K562 (cell line): ENCODE results near the gene KCNAB1. TPM values are rescaled to one million over a fixed set of nuclear protein-coding genes. Genes with fewer than 3 reads are reported as not detected.
A peak's percentile ranks its signal among the peaks of the same experiment; 100 is the strongest.

Experiments
- CHD4 ChIP-seq: fragments of 200-600 bp; sonication (generic); IDR thresholded peaks from 3 replicates; pipeline ENCODE4 v1.6.1; 2012; ENCODE audit warnings: low read depth, mild to moderate bottlenecking, mixed read lengths, low read length, inconsistent platforms; ENCODE audit not compliant: insufficient read depth, insufficient replicate concordance, poor library complexity, severe bottlenecking
- CTBP1 ChIP-seq: fragments of 450-650 bp; IDR thresholded peaks from 2 replicates; pipeline ENCODE4 v1.6.1; 2016; ENCODE audit warnings: borderline replicate concordance
- ESRRA ChIP-seq: fragments of 450-650 bp; IDR thresholded peaks from 2 replicates; pipeline ENCODE4 v1.6.1; 2014; ENCODE audit warnings: low read depth, mild to moderate bottlenecking, moderate library complexity, borderline replicate concordance
- FOXK2 ChIP-seq, 2 experiments: fragments of 450-650 bp; IDR thresholded peaks in 1 of 2; conservative IDR thresholded peaks in 1 of 2; 2 replicates each; pipeline ENCODE4 v1.6.1; 2016; ENCODE audit warnings: low read depth in 2 of 2, mild to moderate bottlenecking in 1 of 2
- HDGF ChIP-seq: fragments of 450-650 bp; IDR thresholded peaks from 2 replicates; pipeline ENCODE4 v1.6.1; 2016
- ID3 ChIP-seq, 2 experiments: fragments of 250-450 bp in 1 of 2; fragments of 450-650 bp in 1 of 2; sonication (Bioruptor Pico) in 1 of 2; IDR thresholded peaks; 2 replicates each; pipeline versions ENCODE4 v1.6.1 to v1.8.0; 2016 to 2021; ENCODE audit warnings: mild to moderate bottlenecking in 2 of 2, moderate library complexity in 2 of 2, missing compliant biosample characterization in 1 of 2, missing genetic modification characterization in 1 of 2
- ILK ChIP-seq: fragments of 450-650 bp; IDR thresholded peaks from 2 replicates; pipeline ENCODE4 v1.6.1; 2016; ENCODE audit warnings: missing genetic modification characterization, low read depth, mild to moderate bottlenecking, missing compliant biosample characterization, moderate library complexity, borderline replicate concordance
- MAX ChIP-seq: sonication (generic); formaldehyde crosslinking; IDR thresholded peaks from 2 replicates; pipeline ENCODE4 v1.9.0; 2022; ENCODE audit warnings: mild to moderate bottlenecking, missing genetic modification reagents
- NBN ChIP-seq: fragments of 450-650 bp; IDR thresholded peaks from 2 replicates; pipeline ENCODE4 v1.6.1; 2016; ENCODE audit warnings: low read depth, mild to moderate bottlenecking
- NUFIP1 ChIP-seq: fragments of 450-650 bp; IDR thresholded peaks from 2 replicates; pipeline ENCODE4 v1.6.1; 2018; ENCODE audit not compliant: partially characterized antibody
- PHB ChIP-seq: fragments of 250-450 bp; sonication (Bioruptor Pico); IDR thresholded peaks from 2 replicates; pipeline ENCODE4 v1.5.0; 2021
- PHF21A ChIP-seq: fragments of 450-650 bp; IDR thresholded peaks from 2 replicates; pipeline ENCODE4 v1.6.1; 2017; ENCODE audit warnings: low read depth, borderline replicate concordance
- RBFOX2 ChIP-seq: fragments of 200-400 bp; formaldehyde crosslinking; IDR thresholded peaks from 2 replicates; pipeline ENCODE4 v1.6.1; 2017; ENCODE audit warnings: low read depth, mild to moderate bottlenecking, low read length, moderate library complexity
- SFPQ ChIP-seq: fragments of 200-400 bp; formaldehyde crosslinking; IDR thresholded peaks from 2 replicates; pipeline ENCODE4 v1.6.1; 2017; ENCODE audit warnings: mild to moderate bottlenecking, low read depth, low read length, moderate library complexity
- SMAD2 ChIP-seq: fragments of 150-350 bp; IDR thresholded peaks from 2 replicates; pipeline ENCODE4 v1.6.1; 2014; ENCODE audit warnings: low read depth, mild to moderate bottlenecking, low read length
- TARDBP ChIP-seq: fragments of 450-650 bp; IDR thresholded peaks from 2 replicates; pipeline ENCODE4 v1.6.1; 2016
- TEAD4 ChIP-seq, 2 experiments: sonication (generic) in 1 of 2; formaldehyde crosslinking in 1 of 2; IDR thresholded peaks; 2 replicates each; pipeline versions ENCODE4 v1.6.1 to v1.8.0; 2012 to 2022; ENCODE audit warnings: borderline replicate concordance in 1 of 2, inconsistent platforms in 1 of 2, low read length in 1 of 2, mild to moderate bottlenecking in 1 of 2, missing genetic modification reagents in 1 of 2
- XRCC5 ChIP-seq: fragments of 200-400 bp; formaldehyde crosslinking; IDR thresholded peaks from 2 replicates; pipeline ENCODE4 v1.6.1; 2017; ENCODE audit warnings: low read depth, mild to moderate bottlenecking, low read length
- YBX1 ChIP-seq: fragments of 450-650 bp; IDR thresholded peaks from 2 replicates; pipeline ENCODE4 v1.7.1; 2016; ENCODE audit warnings: mild to moderate bottlenecking
- ZBTB26 ChIP-seq: fragments of 450-650 bp; formaldehyde crosslinking; IDR thresholded peaks from 2 replicates; pipeline ENCODE4 v1.4.0; 2022; ENCODE audit warnings: missing genetic modification characterization
- ZC3H8 ChIP-seq: fragments of 450-650 bp; IDR thresholded peaks from 2 replicates; pipeline ENCODE4 v1.6.1; 2017
- ZNF347 ChIP-seq: fragments of 450-650 bp; formaldehyde crosslinking; IDR thresholded peaks from 2 replicates; pipeline ENCODE4 v1.4.0; 2020; ENCODE audit warnings: low read depth, mild to moderate bottlenecking, moderate library complexity
- ZNF431 ChIP-seq: sonication (generic); formaldehyde crosslinking; IDR thresholded peaks from 2 replicates; pipeline ENCODE4 v1.8.0; 2022; ENCODE audit warnings: mild to moderate bottlenecking, missing genetic modification reagents
- ZNF778 ChIP-seq: fragments of 450-650 bp; formaldehyde crosslinking; IDR thresholded peaks from 2 replicates; pipeline ENCODE4 v1.4.0; 2020; ENCODE audit warnings: mild to moderate bottlenecking, moderate library complexity
- ZNF785 ChIP-seq: fragments of 250-450 bp; sonication (Bioruptor Pico); IDR thresholded peaks from 2 replicates; pipeline ENCODE4 v1.4.0; 2020; ENCODE audit warnings: mild to moderate bottlenecking
- polyA plus RNA-seq, 8 experiments: library from polyadenylated mRNA; depleted of rRNA in 4 of 8; stranded (reverse) in 5 of 8; unstranded in 3 of 8; fragments of >200 nt; fragmentation: Nextera tagmentation in 2 of 8; fragmentation: Illumina TruSeq in 1 of 8; extraction: Ambion mirVana in 2 of 8; extraction: Trizol in 1 of 8; gene quantifications; 2 replicates each; pipeline versions ENCODE4 v1.2.1 to v1.2.3, GENCODE V29; 2011 to 2014; ENCODE audit warnings: inconsistent platforms in 1 of 8, missing spikeins in 1 of 8
- total RNA-seq, 7 experiments: library from RNA; depleted of rRNA in 6 of 7; stranded (reverse); fragments of >200 nt in 6 of 7; fragmentation: Illumina TruSeq in 2 of 7; extraction: Trizol in 2 of 7; gene quantifications; 2 replicates each; pipeline versions ENCODE4 v1.2.1 to v1.2.3, GENCODE V29; 2011 to 2021; ENCODE audit warnings: low replicate concordance in 1 of 7

The KCNAB1 gene
- total and polyA plus RNA-seq, 9 of the 15 experiments (the other 6 are each of a cell fraction or from before 2014, with no cell fraction given), result 0.14 to 1.2 (median 0.51) TPM

- TF ChIP-seq CHD4, result no peak
- TF ChIP-seq HDGF, result no peak
- peak; percentile 52; the same call in 1 of the 2 replicates for TF ChIP-seq ESRRA
- no peak for TF ChIP-seq ZBTB26 (CRISPR knock-in tag)
- no peak for TF ChIP-seq SMAD2
- TF ChIP-seq XRCC5, result no peak
- no peak for TF ChIP-seq ZNF431 (CRISPR knock-in tag)
- no peak for TF ChIP-seq ZC3H8
- TF ChIP-seq ZNF347 (CRISPR knock-in tag), result no peak
- no peak for TF ChIP-seq NBN
- no peak for TF ChIP-seq ID3 (CRISPR knock-in tag; IDR thresholded peaks at IDR 0.05)
- peak; percentile 12; the same call in 1 of the 2 replicates for TF ChIP-seq ID3 (tag; IDR thresholded peaks at IDR 0.05)
- TF ChIP-seq SFPQ, result no peak
- no peak for TF ChIP-seq ZNF778
- TF ChIP-seq PHB, result no peak
- TF ChIP-seq ILK (tag), result no peak
- TF ChIP-seq TARDBP, result no peak
- no peak for TF ChIP-seq NUFIP1
- TF ChIP-seq ZNF785 (CRISPR knock-in tag), result no peak
- no peak for TF ChIP-seq PHF21A
- peak; percentile 94 for TF ChIP-seq TEAD4 (IDR thresholded peaks at IDR 0.05; ENCODE audit: low read length)
- TF ChIP-seq TEAD4 (CRISPR knock-in tag; IDR thresholded peaks at IDR 0.05; ENCODE audit: borderline replicate concordance), result no peak
- no peak for TF ChIP-seq YBX1
- TF ChIP-seq RBFOX2, result peak; percentile 100
- TF ChIP-seq CTBP1, result peak; percentile 54; the same call in 1 of the 2 replicates
- peak in 1 of 2 experiments; percentile 72; a peak in 1 of 4 replicates for TF ChIP-seq FOXK2 (conservative IDR thresholded peaks at IDR 0.05 in 1 of 2, IDR thresholded peaks at IDR 0.05 in 1 of 2; ENCODE audit: low read depth in 2 of 2)
- TF ChIP-seq MAX (CRISPR knock-in tag), result peak; percentile 61
Observed at GRCh38 chr3:156554842-156555687, 434.7 kb downstream of the KCNAB1 start, which contains the start of gene SSR3 (continued).
